Head of caudate nucleus (tissue), 42 donors: Measurements from ENCODE around the gene TBC1D3L.
"Not testable (repeated sequence)": the region's sequence is repeated elsewhere in the genome, so short reads cannot be mapped to it uniquely, and the experiment has no call there.

ENCODE experiments used
- DNase-seq, 42 donors: peaks; one replicate each; pipeline versions ENCODE4 v3.0.0 to v3.0.0-alpha.2; 2020 to 2021; ENCODE audit warnings: mixed read lengths in 7 of 42
- intact Hi-C: fragments of 100-400 bp; cut with DNase I; formaldehyde crosslinking; loops from one replicate; pipeline ENCODE4 v1.15.0; 2022

TBC1D3L gene

DNA sequence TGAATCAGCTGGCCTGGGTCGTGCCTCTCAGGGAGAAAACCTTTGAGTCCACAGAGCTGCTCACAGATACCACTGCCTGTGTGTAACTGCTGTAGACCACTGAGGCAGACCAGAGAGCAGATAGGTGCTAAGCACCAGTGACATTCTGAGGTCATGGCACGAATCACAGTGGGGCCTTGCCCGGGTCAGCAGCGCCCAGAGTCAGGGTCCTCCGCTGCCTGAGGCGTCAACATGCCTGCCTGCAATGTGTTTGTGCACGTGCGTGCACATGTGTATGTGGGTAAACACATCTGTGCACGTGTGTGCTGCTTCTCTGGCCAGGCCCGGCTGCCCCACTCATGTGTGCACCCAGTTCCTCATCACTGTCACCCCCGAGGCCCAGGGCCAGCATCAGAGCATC is at the start of gene TBC1D3L:
Gene TBC1D3L, minus strand, starts transcription at position 101 of the 400 bp plus-strand sequence. CDS start 1,540 bp downstream, outside the sequence.
- intact Hi-C loops, DNase-seq: not testable (repeated sequence)

DNA sequence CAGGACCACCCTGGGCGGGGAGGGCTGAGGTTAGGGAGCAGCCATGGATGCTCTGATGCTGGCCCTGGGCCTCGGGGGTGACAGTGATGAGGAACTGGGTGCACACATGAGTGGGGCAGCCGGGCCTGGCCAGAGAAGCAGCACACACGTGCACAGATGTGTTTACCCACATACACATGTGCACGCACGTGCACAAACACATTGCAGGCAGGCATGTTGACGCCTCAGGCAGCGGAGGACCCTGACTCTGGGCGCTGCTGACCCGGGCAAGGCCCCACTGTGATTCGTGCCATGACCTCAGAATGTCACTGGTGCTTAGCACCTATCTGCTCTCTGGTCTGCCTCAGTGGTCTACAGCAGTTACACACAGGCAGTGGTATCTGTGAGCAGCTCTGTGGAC is 14.8 kb upstream of the TBC1D3L start, which contains the start of gene TBC1D3D:
Gene TBC1D3D, plus strand, starts transcription at position 301 of the 400 bp plus-strand sequence. CDS start 1,585 bp downstream, outside the sequence.
- intact Hi-C loops, DNase-seq: not testable (repeated sequence)
